Panc1 (cell line): Measurements from ENCODE around the gene INPP5B. TPM values are rescaled to one million over a fixed set of nuclear protein-coding genes. Genes with fewer than 3 reads are reported as not detected.

Source experiments
- ATAC-seq: fragments of 200-7000 bp; cut with Tn5 transposase; 2 replicates; pipeline ENCODE4 v1.9.1; 2020; ENCODE audit warnings: mild to moderate bottlenecking, moderate library complexity
- BruUV-seq: library from RNA; stranded (reverse); fragments of 400-500 nt; replicated peaks from 2 replicates; lab custom pipeline; 2021; lab: Mats Ljungman, UMichigan
- CTCF ChIA-PET: fragments of 300-600 bp; sonication (Branson Sonifier 250); formaldehyde crosslinking; loops from one replicate; lab custom pipeline; 2022; ENCODE audit warnings: antibody characterized with exemption; lab: Charles Lee
- POLR2A ChIA-PET: fragments of 300-600 bp; sonication (Branson Sonifier 250); formaldehyde crosslinking; loops from one replicate; lab custom pipeline; 2022; ENCODE audit warnings: antibody characterized with exemption; lab: Charles Lee
- DNase-seq: peaks from one replicate; pipeline ENCODE4 v3.0.0-alpha.2; 2010; ENCODE audit warnings: low read depth, low spot score
- H3K27ac ChIP-seq: 2 replicates; pipeline ENCODE4 v1.5.1; 2011; ENCODE audit warnings: mild to moderate bottlenecking, low read length, inconsistent platforms
- H3K27me3 ChIP-seq: fragments of 200-500 bp; sonication (Bioruptor generic); 2 replicates; pipeline ENCODE4 v1.6.0; 2014; ENCODE audit warnings: low read length, inconsistent platforms; ENCODE audit not compliant: control insufficient read depth, insufficient read depth
- H3K36me3 ChIP-seq: fragments of 200-500 bp; sonication (Bioruptor generic); 2 replicates; pipeline ENCODE4 v1.5.1; 2014; ENCODE audit warnings: inconsistent platforms, mild to moderate bottlenecking, low read length, moderate library complexity; ENCODE audit not compliant: control insufficient read depth, insufficient read depth
- H3K4me1 ChIP-seq: 2 replicates; pipeline ENCODE4 v1.5.1; 2011; ENCODE audit warnings: inconsistent platforms, mild to moderate bottlenecking, low read length, moderate library complexity; ENCODE audit not compliant: control insufficient read depth, insufficient read depth
- H3K4me3 ChIP-seq, 2 experiments: 2 replicates each; pipeline ENCODE4 v1.5.1; 2011 to 2012; ENCODE audit warnings: low read depth in 2 of 2, low read length in 2 of 2, mild to moderate bottlenecking in 2 of 2, inconsistent platforms in 1 of 2, moderate library complexity in 1 of 2
- H3K9me3 ChIP-seq: fragments of 200-500 bp; sonication (Bioruptor generic); 2 replicates; pipeline ENCODE4 v1.5.1; 2014; ENCODE audit warnings: low read depth, mild to moderate bottlenecking, inconsistent platforms, low read length, moderate library complexity; ENCODE audit not compliant: control insufficient read depth, insufficient read depth
- POLR2AphosphoS5 ChIP-seq: IDR thresholded peaks from 2 replicates; pipeline ENCODE4 v1.6.1; 2012; ENCODE audit warnings: mild to moderate bottlenecking, low read depth, low read length, moderate library complexity
- SIN3A ChIP-seq: IDR thresholded peaks from 2 replicates; pipeline ENCODE4 v1.6.1; 2012; ENCODE audit warnings: low read depth, mild to moderate bottlenecking, low read length, moderate library complexity, borderline replicate concordance; ENCODE audit not compliant: insufficient read depth
- TCF7L2 ChIP-seq: IDR thresholded peaks from 2 replicates; pipeline ENCODE4 v1.6.1; 2011; ENCODE audit warnings: mild to moderate bottlenecking, low read depth, low read length, inconsistent platforms
- in situ Hi-C: cut with HindIII; loops from 2 replicates; pipeline ENCODE4 v1.10.0; 2016; ENCODE audit warnings: low sequenced_read_pairs, low pct_unique_long_range_greater_than_20kb
- intact Hi-C: fragments of 100-400 bp; cut with micrococcal nuclease; formaldehyde crosslinking; loops from one replicate; pipeline ENCODE4 v1.10.0; 2022; ENCODE audit not compliant: unreplicated experiment
- total RNA-seq: library from RNA; stranded (reverse); gene quantifications from one replicate; pipeline ENCODE4 v1.2.1, GENCODE V29; 2021; ENCODE audit not compliant: unreplicated experiment
- TF ChIP-seq, protein P1 (sequence below): fragments of 450-650 bp; IDR thresholded peaks from 2 replicates; pipeline ENCODE4 v1.5.1; 2017; ENCODE audit warnings: mild to moderate bottlenecking
- TF ChIP-seq, protein P2 (sequence below), 2 experiments: IDR thresholded peaks; 2 replicates each; pipeline ENCODE4 v1.6.1; 2011 to 2012; ENCODE audit warnings: low read depth in 2 of 2, control low read depth in 1 of 2, low read length in 1 of 2, mild to moderate bottlenecking in 1 of 2, moderate library complexity in 1 of 2; ENCODE audit not compliant: insufficient read depth in 1 of 2

Gene INPP5B
- total RNA-seq, 1 experiment from 2014 or later, result 17.7 TPM

DNA sequence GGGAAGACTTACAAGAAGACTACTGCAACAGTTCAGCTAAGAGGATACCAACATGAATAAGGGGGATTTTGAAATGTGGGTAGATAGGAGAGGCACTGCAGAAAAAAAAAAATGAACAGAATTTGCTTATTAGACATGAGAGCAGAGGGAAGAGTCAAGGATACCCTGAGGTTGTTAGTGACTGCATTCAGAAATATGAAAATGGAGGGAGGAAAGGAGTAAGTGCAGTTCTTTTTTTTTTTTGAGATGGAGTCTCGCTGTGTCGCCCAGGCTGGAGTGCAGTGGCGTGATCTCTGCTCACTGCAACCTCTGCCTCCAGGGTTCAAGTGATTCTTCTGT lies 23.3 kb downstream of the INPP5B start:
- H3K4me3 ChIP-seq, result no peak overlapping the region
- no peaks in the 10 kb centered on the region for H3K36me3 ChIP-seq
- ATAC-seq (no peak), DNase-seq (no peak)
- H3K27me3 ChIP-seq, result no peaks in the 10 kb centered on the region
- ChIA-PET CTCF (interaction anchor here (0.6 kb wide), 1 partner anchor 25 kb away, joined by 4 read pairs; no protein-coding TSS in a partner anchor), POLR2A (no interaction called here)
- no peak overlapping the region for H3K27ac ChIP-seq
- TF ChIP-seq POLR2AphosphoS5 (no peak), SIN3A (no peak), TCF7L2 (no peak)
- TF ChIP-seq, protein P1, sequence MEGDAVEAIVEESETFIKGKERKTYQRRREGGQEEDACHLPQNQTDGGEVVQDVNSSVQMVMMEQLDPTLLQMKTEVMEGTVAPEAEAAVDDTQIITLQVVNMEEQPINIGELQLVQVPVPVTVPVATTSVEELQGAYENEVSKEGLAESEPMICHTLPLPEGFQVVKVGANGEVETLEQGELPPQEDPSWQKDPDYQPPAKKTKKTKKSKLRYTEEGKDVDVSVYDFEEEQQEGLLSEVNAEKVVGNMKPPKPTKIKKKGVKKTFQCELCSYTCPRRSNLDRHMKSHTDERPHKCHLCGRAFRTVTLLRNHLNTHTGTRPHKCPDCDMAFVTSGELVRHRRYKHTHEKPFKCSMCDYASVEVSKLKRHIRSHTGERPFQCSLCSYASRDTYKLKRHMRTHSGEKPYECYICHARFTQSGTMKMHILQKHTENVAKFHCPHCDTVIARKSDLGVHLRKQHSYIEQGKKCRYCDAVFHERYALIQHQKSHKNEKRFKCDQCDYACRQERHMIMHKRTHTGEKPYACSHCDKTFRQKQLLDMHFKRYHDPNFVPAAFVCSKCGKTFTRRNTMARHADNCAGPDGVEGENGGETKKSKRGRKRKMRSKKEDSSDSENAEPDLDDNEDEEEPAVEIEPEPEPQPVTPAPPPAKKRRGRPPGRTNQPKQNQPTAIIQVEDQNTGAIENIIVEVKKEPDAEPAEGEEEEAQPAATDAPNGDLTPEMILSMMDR, result no peak
- TF ChIP-seq, protein P2, sequence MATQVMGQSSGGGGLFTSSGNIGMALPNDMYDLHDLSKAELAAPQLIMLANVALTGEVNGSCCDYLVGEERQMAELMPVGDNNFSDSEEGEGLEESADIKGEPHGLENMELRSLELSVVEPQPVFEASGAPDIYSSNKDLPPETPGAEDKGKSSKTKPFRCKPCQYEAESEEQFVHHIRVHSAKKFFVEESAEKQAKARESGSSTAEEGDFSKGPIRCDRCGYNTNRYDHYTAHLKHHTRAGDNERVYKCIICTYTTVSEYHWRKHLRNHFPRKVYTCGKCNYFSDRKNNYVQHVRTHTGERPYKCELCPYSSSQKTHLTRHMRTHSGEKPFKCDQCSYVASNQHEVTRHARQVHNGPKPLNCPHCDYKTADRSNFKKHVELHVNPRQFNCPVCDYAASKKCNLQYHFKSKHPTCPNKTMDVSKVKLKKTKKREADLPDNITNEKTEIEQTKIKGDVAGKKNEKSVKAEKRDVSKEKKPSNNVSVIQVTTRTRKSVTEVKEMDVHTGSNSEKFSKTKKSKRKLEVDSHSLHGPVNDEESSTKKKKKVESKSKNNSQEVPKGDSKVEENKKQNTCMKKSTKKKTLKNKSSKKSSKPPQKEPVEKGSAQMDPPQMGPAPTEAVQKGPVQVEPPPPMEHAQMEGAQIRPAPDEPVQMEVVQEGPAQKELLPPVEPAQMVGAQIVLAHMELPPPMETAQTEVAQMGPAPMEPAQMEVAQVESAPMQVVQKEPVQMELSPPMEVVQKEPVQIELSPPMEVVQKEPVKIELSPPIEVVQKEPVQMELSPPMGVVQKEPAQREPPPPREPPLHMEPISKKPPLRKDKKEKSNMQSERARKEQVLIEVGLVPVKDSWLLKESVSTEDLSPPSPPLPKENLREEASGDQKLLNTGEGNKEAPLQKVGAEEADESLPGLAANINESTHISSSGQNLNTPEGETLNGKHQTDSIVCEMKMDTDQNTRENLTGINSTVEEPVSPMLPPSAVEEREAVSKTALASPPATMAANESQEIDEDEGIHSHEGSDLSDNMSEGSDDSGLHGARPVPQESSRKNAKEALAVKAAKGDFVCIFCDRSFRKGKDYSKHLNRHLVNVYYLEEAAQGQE (IDR thresholded peaks at IDR 0.05; ENCODE audit: insufficient read depth in 1 of 2, low read depth in 2 of 2, low read length in 1 of 2), result no peak
- BruUV-seq, result no TSS peak
- intact Hi-C loops (no loop called here), in situ Hi-C loops (no loop called here)
- no peaks in the 10 kb centered on the region for H3K9me3 ChIP-seq
- no peaks in the 10 kb centered on the region for H3K4me1 ChIP-seq

DNA sequence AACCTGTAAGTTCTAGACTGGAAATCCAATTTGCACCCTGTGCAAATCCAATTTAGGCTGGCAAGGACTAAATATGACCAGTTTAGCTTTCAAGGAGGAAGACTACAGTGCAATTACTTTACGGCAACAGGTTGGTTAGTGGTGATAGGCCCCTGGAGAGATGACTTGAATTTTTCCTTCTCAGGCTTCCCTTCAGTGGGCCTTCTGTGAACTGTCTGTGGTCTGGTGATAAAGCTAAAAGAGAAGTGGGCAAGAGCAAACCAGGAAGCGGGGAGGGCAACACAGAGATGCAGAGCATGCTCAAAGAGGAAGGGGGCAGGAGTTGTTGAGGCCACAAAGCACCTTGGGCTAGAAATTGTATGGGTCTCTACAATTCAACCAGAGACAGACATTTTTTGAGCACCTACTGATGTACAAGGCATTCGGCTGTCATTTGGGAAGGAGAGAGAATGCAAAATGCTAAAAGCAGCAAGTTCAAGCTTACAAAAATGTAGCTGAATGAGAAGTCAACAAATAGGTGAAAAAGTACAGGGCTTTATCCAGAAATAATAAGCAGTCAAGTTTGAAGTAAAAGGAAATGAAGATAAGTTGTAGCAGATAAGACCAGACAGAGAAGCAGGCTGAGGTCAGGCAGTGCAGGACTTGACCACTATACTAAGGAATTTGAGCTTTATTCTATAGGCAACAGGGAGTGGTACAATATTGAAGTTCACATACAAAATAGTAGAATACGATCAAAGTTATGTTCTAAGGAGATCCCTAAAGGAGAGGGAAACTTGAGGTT lies 23.9 kb downstream of the INPP5B start:
- POLR2A ChIA-PET, result no interaction called here

More for the DNA sequence above, 23.9 kb downstream of the INPP5B start:
- no peak for DNase-seq
- H3K4me3 ChIP-seq, result no peak overlapping the region
- ATAC-seq, result no peak
- H3K4me1 ChIP-seq, result no peaks in the 10 kb centered on the region
- in situ Hi-C loops, result no loop called here
- BruUV-seq, result no TSS peak
- H3K9me3 ChIP-seq, result no peaks in the 10 kb centered on the region
- H3K27ac ChIP-seq, result no peak overlapping the region
- no peaks in the 10 kb centered on the region for H3K36me3 ChIP-seq
- H3K27me3 ChIP-seq, result no peaks in the 10 kb centered on the region
- CTCF ChIA-PET, result interaction anchor here (0.6 kb wide), 1 partner anchor 25 kb away, joined by 4 read pairs; no protein-coding TSS in a partner anchor
- intact Hi-C loops, result no loop called here
- TF ChIP-seq SIN3A, result no peak
- TF ChIP-seq, protein P1, result no peak
- TF ChIP-seq POLR2AphosphoS5, result no peak
- no peak for TF ChIP-seq TCF7L2
- TF ChIP-seq, protein P2 (IDR thresholded peaks at IDR 0.05; ENCODE audit: insufficient read depth in 1 of 2, low read depth in 2 of 2, low read length in 1 of 2), result no peak
